Thyroid gland (tissue), 4 donors: Measurements from ENCODE around the gene RETREG1. TPM values are rescaled to one million over a fixed set of nuclear protein-coding genes. Genes with fewer than 3 reads are reported as not detected.

Source experiments
- DNase-seq, 2 donors: peaks; one replicate each; pipeline ENCODE4 v3.0.0-alpha.2; 2019
- H3K27ac ChIP-seq, 3 donors: fragments of 200-600 bp; sonication (generic); 1 replicate in 2 of 3; 2 replicates in 1 of 3; pipeline ENCODE4 v1.5.1; 2016 to 2019; ENCODE audit warnings: mild to moderate bottlenecking in 1 of 3, moderate library complexity in 1 of 3
- H3K27me3 ChIP-seq: fragments of 200-600 bp; sonication (generic); one replicate; pipeline ENCODE4 v1.5.1; 2019
- H3K36me3 ChIP-seq, 2 donors: fragments of 200-600 bp; sonication (generic); one replicate each; pipeline ENCODE4 v1.5.1; 2016 to 2019
- H3K4me1 ChIP-seq, 2 donors: fragments of 200-600 bp; sonication (generic); one replicate each; pipeline ENCODE4 v1.5.1; 2017 to 2019
- H3K4me3 ChIP-seq, 3 donors: fragments of 200-600 bp; sonication (generic); replicated peaks in 1 of 3; 1 replicate in 2 of 3; 2 replicates in 1 of 3; pipeline ENCODE4 v1.5.1; 2016; ENCODE audit warnings: mild to moderate bottlenecking in 1 of 3
- H3K9me3 ChIP-seq: fragments of 200-600 bp; sonication (generic); one replicate; pipeline ENCODE4 v1.5.1; 2017
- POLR2A ChIP-seq, 2 donors: fragments of 450-650 bp; IDR thresholded peaks; one replicate each; pipeline ENCODE4 v1.6.1; 2017; ENCODE audit warnings: antibody characterized with exemption in 2 of 2, mild to moderate bottlenecking in 2 of 2, moderate library complexity in 1 of 2
- WGBS, 2 donors: methylation state at CpG; one replicate each; pipeline ENCODE4 v1.1.5; 2017; 5-methylcytosine and 5-hydroxymethylcytosine counted together
- intact Hi-C: fragments of 100-400 bp; cut with DNase I; formaldehyde crosslinking; loops from one replicate; pipeline ENCODE4 v1.15.1; 2023
- total RNA-seq, 4 donors: library from RNA; depleted of rRNA; stranded (reverse); fragments of >200 nt; gene quantifications; one replicate each; pipeline ENCODE4 v1.2.3, GENCODE V29; 2016
- TF ChIP-seq, protein P1 (sequence below), 6 experiments: fragments of 200-600 bp in 3 of 6; fragments of 450-650 bp in 3 of 6; sonication (generic) in 3 of 6; IDR thresholded peaks; one replicate each; pipeline ENCODE4 v1.5.1; 2016 to 2019; ENCODE audit warnings: antibody characterized with exemption in 6 of 6, mild to moderate bottlenecking in 2 of 6, inconsistent platforms in 1 of 6, moderate library complexity in 1 of 6

RETREG1 gene
- total RNA-seq, 4 donors from 2014 or later = 14.8 to 22.1 (median 17.9) TPM

DNA sequence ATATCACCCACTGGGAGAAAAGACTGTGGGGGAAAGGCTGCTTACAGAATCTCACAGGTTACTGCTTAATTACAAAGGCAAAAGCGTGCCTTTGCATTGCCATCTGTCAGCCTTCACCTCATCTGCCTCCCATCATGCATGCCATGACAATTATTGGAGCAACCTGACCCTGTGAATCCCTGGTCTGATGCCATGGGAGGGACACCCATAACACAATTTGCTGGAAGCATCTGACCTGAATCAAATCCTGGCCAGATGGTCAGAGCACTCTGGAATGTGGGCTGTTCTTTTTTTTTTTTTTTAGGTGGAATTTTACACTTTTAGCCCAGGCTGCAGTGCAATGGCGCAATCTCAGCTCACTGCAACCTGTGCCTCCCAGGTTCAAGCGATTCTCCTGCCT lies 11.6 kb upstream of the RETREG1 start:
- Histone ChIP-seq H3K27me3 (no peaks in the 10 kb centered on the region), H3K4me3 (no peak overlapping the region), H3K27ac (no peak overlapping the region), H3K9me3 (no peaks in the 10 kb centered on the region), H3K36me3 (no peaks in the 10 kb centered on the region), H3K4me1 (no peaks in the 10 kb centered on the region)
- WGBS, 2 donors = 93 to 97% methylated on average over 3 of the region's 3 CpGs
- intact Hi-C loops = no loop called here
- no peak for TF ChIP-seq POLR2A (IDR thresholded peaks at IDR 0.05)
- TF ChIP-seq, protein P1, sequence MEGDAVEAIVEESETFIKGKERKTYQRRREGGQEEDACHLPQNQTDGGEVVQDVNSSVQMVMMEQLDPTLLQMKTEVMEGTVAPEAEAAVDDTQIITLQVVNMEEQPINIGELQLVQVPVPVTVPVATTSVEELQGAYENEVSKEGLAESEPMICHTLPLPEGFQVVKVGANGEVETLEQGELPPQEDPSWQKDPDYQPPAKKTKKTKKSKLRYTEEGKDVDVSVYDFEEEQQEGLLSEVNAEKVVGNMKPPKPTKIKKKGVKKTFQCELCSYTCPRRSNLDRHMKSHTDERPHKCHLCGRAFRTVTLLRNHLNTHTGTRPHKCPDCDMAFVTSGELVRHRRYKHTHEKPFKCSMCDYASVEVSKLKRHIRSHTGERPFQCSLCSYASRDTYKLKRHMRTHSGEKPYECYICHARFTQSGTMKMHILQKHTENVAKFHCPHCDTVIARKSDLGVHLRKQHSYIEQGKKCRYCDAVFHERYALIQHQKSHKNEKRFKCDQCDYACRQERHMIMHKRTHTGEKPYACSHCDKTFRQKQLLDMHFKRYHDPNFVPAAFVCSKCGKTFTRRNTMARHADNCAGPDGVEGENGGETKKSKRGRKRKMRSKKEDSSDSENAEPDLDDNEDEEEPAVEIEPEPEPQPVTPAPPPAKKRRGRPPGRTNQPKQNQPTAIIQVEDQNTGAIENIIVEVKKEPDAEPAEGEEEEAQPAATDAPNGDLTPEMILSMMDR (IDR thresholded peaks at IDR 0.05) = no peak
- DNase-seq = no peak

DNA sequence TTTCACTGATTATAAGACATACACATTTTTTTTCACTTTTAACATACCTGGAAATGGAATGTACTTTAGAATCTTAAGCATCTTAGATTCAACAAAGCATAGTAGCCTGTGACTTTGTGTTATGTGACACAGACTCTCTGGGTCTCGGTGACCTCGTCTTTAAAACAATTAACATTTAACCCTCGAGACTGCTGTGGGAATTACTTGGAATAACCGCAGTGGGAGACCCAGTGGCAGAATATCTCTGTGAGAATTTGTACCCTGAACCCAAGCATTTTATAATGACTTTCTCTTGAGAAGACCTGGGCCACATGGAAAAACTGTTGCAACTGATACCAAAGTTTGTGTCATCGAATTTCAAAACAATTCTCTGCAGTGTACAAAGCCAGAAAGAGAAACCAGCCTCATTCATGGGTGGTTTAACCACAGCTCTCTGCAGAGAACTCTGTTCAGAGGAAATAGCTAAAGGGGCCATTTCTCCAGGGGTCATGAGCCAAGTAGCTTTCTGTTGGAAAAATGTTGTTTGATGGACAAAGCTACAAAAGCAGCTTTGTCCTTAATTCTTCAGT lies 10.0 kb upstream of the RETREG1 start:
- no peak for DNase-seq
- H3K4me1 ChIP-seq = no peaks in the 10 kb centered on the region
- H3K27me3 ChIP-seq = no peaks in the 10 kb centered on the region
- H3K36me3 ChIP-seq = no peaks in the 10 kb centered on the region
- H3K27ac ChIP-seq = no peak overlapping the region
- no peaks in the 10 kb centered on the region for H3K9me3 ChIP-seq
- TF ChIP-seq POLR2A (IDR thresholded peaks at IDR 0.05) = no peak
- TF ChIP-seq, protein P1 (IDR thresholded peaks at IDR 0.05) = no peak
- H3K4me3 ChIP-seq = no peak overlapping the region
- 54 to 67% methylated on average over 5 of the region's 5 CpGs for WGBS, 2 donors
- intact Hi-C loops = no loop called here

DNA sequence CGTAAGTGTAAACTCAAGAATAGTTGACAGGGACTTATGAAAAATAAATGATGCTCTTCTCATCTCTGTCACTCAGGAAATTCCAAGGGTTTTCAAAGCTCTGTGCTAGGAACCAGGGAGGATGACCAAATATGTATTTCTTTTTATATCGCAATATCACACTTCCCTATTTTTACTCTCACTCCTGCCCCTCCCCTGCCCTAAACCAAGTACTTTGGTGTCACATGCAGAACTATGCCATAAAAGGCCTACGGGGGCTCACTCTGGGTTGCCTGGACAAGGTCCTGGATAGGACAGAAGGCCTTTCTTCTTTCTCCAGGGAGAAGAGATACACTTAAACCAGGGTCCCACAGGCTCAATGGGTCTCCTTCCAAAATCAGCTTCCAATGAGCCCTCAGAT lies 8.3 kb upstream of the RETREG1 start:
- Histone ChIP-seq H3K36me3 (no peaks in the 10 kb centered on the region), H3K9me3 (no peaks in the 10 kb centered on the region), H3K27ac (no peak overlapping the region), H3K4me3 (no peak overlapping the region), H3K4me1 (no peaks in the 10 kb centered on the region), H3K27me3 (no peaks in the 10 kb centered on the region)
- DNase-seq = no peak
- intact Hi-C loops = no loop called here
- TF ChIP-seq POLR2A (IDR thresholded peaks at IDR 0.05) = no peak
- TF ChIP-seq, protein P1 (IDR thresholded peaks at IDR 0.05) = no peak
- WGBS, 2 donors = 65 to 66% methylated on average over 3 of the region's 3 CpGs

DNA sequence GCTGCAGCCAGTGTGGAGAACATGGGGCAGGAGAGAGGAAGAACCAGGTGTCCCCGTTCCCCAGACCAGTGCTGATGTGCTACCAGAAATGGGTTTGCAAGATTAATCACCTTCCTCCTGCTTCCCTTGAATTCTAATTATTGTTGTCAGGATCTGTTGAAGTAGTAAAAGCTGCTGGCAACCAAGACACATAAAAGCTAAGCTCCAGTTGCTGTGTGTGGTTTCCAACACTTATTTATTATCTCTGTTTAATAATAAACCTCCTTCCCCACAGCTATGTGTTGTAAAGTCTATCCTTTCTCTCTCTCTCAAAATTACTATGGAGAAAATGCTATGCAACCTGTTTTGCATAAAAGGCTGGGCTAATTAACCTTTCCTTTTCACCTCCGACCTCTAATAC lies 2.3 kb upstream of the RETREG1 start:
- WGBS, 2 donors = 89 to 91% methylated on average over 2 of the region's 2 CpGs
- intact Hi-C loops = no loop called here
- Histone ChIP-seq H3K27ac (no peak overlapping the region), H3K4me3 (no peak overlapping the region), H3K9me3 (no peaks in the 10 kb centered on the region), H3K4me1 (peaks cover 0 to 12% of the 10 kb centered on the region in 2 donors), H3K27me3 (no peaks in the 10 kb centered on the region), H3K36me3 (no peaks in the 10 kb centered on the region)
- no peak for TF ChIP-seq POLR2A (IDR thresholded peaks at IDR 0.05)
- TF ChIP-seq, protein P1 (IDR thresholded peaks at IDR 0.05) = no peak
- DNase-seq = no peak

DNA sequence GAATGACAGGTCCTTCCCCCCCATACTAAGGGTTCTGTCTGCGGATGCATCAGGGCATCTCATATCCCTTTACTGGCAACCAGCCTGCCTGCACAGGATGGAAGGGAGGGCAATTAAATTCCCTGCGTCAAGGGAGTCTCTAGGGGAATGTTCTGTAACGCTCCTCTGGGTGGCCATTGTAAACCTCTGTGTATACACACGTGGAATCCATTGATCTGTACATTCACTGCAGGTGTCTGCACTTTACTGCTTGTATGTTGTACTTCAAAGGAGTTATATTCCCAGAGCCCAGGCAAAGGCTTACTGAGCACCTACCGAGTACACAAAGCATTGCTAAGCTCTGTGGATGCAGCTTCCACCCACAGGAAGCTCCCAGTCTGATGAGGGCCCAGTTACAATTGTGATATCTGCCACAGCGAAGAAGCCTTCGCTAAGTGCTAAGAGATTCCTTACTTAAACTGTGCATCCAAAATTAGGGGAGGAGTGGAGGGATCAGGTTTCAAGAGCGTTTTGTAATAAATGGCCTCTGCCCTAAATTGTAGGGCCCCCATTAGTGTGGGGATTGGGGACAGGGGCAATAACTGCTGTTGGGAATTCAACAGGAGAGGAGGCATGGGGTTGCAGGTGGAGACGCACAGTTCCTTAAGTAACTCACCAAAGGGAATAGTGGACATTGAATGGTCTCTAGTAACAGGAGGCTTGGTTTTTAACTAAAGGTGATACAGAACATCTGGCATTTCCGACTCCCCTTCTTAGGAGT lies 1.5 kb upstream of the RETREG1 start:
- 84% methylated on average over 10 of the region's 10 CpGs for WGBS, 2 donors
- Histone ChIP-seq H3K4me3 (no peak overlapping the region), H3K27ac (no peak overlapping the region), H3K4me1 (peaks cover 0 to 12% of the 10 kb centered on the region in 2 donors), H3K9me3 (no peaks in the 10 kb centered on the region), H3K36me3 (no peaks in the 10 kb centered on the region), H3K27me3 (no peaks in the 10 kb centered on the region)
- DNase-seq = no peak
- intact Hi-C loops = no loop called here
- TF ChIP-seq POLR2A (IDR thresholded peaks at IDR 0.05) = no peak
- TF ChIP-seq, protein P1 (IDR thresholded peaks at IDR 0.05) = no peak
